ENCODE measurements around the gene RPUSD4.
A peak's percentile ranks its signal among the peaks of the same experiment; 100 is the strongest.
"Not testable (repeated sequence)": the region's sequence is repeated elsewhere in the genome, so short reads cannot be mapped to it uniquely, and the experiment has no call there.

The RPUSD4 gene

GRCh38 chr11:126211236-126212088, at the start of gene RPUSD4, which contains the start of gene FAM118B:
TSS of gene RPUSD4 (minus strand) at chr11:126211650. CDS start at chr11:126211638, 12 bp downstream.
TSS of gene FAM118B (plus strand) at chr11:126211782. CDS start at chr11:126235002, 23,220 bp downstream.
- H3K27me3 Mint-ChIP-seq, result no peaks in the 10 kb centered on the region
- peak within 1 kb of the TSS; percentile 99 for H3K27ac Mint-ChIP-seq
- H3K4me3 Mint-ChIP-seq, result peak within 1 kb of the TSS; percentile 100
- H3K9me3 Mint-ChIP-seq, result no peaks in the 10 kb centered on the region
- H3K36me3 Mint-ChIP-seq, result peaks cover 10% of the 10 kb centered on the region
- peaks cover 53% of the 10 kb centered on the region for H3K4me1 Mint-ChIP-seq

GRCh38 chr11:126257764-126258163, 46.3 kb upstream of the RPUSD4 start:
- Mint-ChIP-seq H3K27me3 (no peaks in the 10 kb centered on the region), H3K36me3 (peaks cover 2% of the 10 kb centered on the region), H3K27ac (no peak overlapping the region), H3K4me1 (no peaks in the 10 kb centered on the region), H3K9me3 (no peaks in the 10 kb centered on the region), H3K4me3 (no peak overlapping the region)

GRCh38 chr11:126257144-126257543, 45.7 kb upstream of the RPUSD4 start:
- Mint-ChIP-seq H3K27me3 (no peaks in the 10 kb centered on the region), H3K9me3 (no peaks in the 10 kb centered on the region), H3K4me1 (no peaks in the 10 kb centered on the region), H3K36me3 (peaks cover 2% of the 10 kb centered on the region), H3K27ac (no peak overlapping the region), H3K4me3 (no peak overlapping the region)

- Mint-ChIP-seq H3K4me3 (no peak overlapping the region), H3K4me1 (no peaks in the 10 kb centered on the region), H3K9me3 (no peaks in the 10 kb centered on the region), H3K36me3 (peaks cover 2% of the 10 kb centered on the region), H3K27me3 (no peaks in the 10 kb centered on the region), H3K27ac (no peak overlapping the region)
These were observed 44.8 kb upstream of the RPUSD4 start for GRCh38 chr11:126256216-126256615.

- H3K27ac Mint-ChIP-seq, H3K4me1 Mint-ChIP-seq, H3K9me3 Mint-ChIP-seq, H3K4me3 Mint-ChIP-seq, H3K27me3 Mint-ChIP-seq, H3K36me3 Mint-ChIP-seq: not testable (repeated sequence)
These were observed 44.1 kb upstream of the RPUSD4 start for GRCh38 chr11:126255507-126255906.

- Mint-ChIP-seq H3K27ac (no peak overlapping the region), H3K36me3 (peaks cover 2% of the 10 kb centered on the region), H3K4me1 (no peaks in the 10 kb centered on the region), H3K4me3 (no peak overlapping the region), H3K27me3 (no peaks in the 10 kb centered on the region), H3K9me3 (no peaks in the 10 kb centered on the region)
These were observed 43.4 kb upstream of the RPUSD4 start for GRCh38 chr11:126254819-126255218.

GRCh38 chr11:126253265-126253664, 41.8 kb upstream of the RPUSD4 start:
- no peak overlapping the region for H3K4me3 Mint-ChIP-seq
- H3K27me3 Mint-ChIP-seq, result no peaks in the 10 kb centered on the region
- H3K9me3 Mint-ChIP-seq, result no peaks in the 10 kb centered on the region
- H3K4me1 Mint-ChIP-seq, result no peaks in the 10 kb centered on the region
- H3K27ac Mint-ChIP-seq, result no peak overlapping the region
- H3K36me3 Mint-ChIP-seq, result peaks cover 5% of the 10 kb centered on the region

GRCh38 chr11:126246636-126247035, 35.2 kb upstream of the RPUSD4 start:
- no peak overlapping the region for H3K4me3 Mint-ChIP-seq
- H3K4me1 Mint-ChIP-seq, result no peaks in the 10 kb centered on the region
- H3K9me3 Mint-ChIP-seq, result no peaks in the 10 kb centered on the region
- no peak overlapping the region for H3K27ac Mint-ChIP-seq
- no peaks in the 10 kb centered on the region for H3K27me3 Mint-ChIP-seq
- H3K36me3 Mint-ChIP-seq, result peaks cover 5% of the 10 kb centered on the region

GRCh38 chr11:126233391-126233790, 21.9 kb upstream of the RPUSD4 start:
- Mint-ChIP-seq H3K27me3 (no peaks in the 10 kb centered on the region), H3K4me3 (no peak overlapping the region), H3K4me1 (no peaks in the 10 kb centered on the region), H3K9me3 (no peaks in the 10 kb centered on the region), H3K27ac (no peak overlapping the region), H3K36me3 (peaks cover 5% of the 10 kb centered on the region)

- Mint-ChIP-seq H3K9me3 (no peaks in the 10 kb centered on the region), H3K4me1 (no peaks in the 10 kb centered on the region), H3K27me3 (no peaks in the 10 kb centered on the region), H3K27ac (no peak overlapping the region), H3K4me3 (no peak overlapping the region), H3K36me3 (peaks cover 5% of the 10 kb centered on the region)
These were observed 21.2 kb upstream of the RPUSD4 start for GRCh38 chr11:126232683-126233082.

GRCh38 chr11:126231725-126232459, 20.4 kb upstream of the RPUSD4 start:
- Mint-ChIP-seq H3K4me3 (no peak overlapping the region), H3K36me3 (peaks cover 5% of the 10 kb centered on the region), H3K27ac (no peak overlapping the region), H3K27me3 (no peaks in the 10 kb centered on the region), H3K9me3 (no peaks in the 10 kb centered on the region), H3K4me1 (no peaks in the 10 kb centered on the region)

GRCh38 chr11:126229858-126230540, 18.5 kb upstream of the RPUSD4 start:
- H3K27ac Mint-ChIP-seq, result no peak overlapping the region
- H3K36me3 Mint-ChIP-seq, result peaks cover 4% of the 10 kb centered on the region
- no peak overlapping the region for H3K4me3 Mint-ChIP-seq
- no peaks in the 10 kb centered on the region for H3K4me1 Mint-ChIP-seq
- no peaks in the 10 kb centered on the region for H3K27me3 Mint-ChIP-seq
- no peaks in the 10 kb centered on the region for H3K9me3 Mint-ChIP-seq

GRCh38 chr11:126226334-126227084, 15.1 kb upstream of the RPUSD4 start:
- H3K27me3 Mint-ChIP-seq, result no peaks in the 10 kb centered on the region
- peaks cover under 1% of the 10 kb centered on the region for H3K4me1 Mint-ChIP-seq
- H3K36me3 Mint-ChIP-seq, result peaks cover 2% of the 10 kb centered on the region
- H3K9me3 Mint-ChIP-seq, result no peaks in the 10 kb centered on the region
- no peak overlapping the region for H3K27ac Mint-ChIP-seq
- no peak overlapping the region for H3K4me3 Mint-ChIP-seq

- peaks cover 6% of the 10 kb centered on the region for H3K4me1 Mint-ChIP-seq
- H3K9me3 Mint-ChIP-seq, result no peaks in the 10 kb centered on the region
- no peak overlapping the region for H3K4me3 Mint-ChIP-seq
- no peak overlapping the region for H3K27ac Mint-ChIP-seq
- peaks cover 2% of the 10 kb centered on the region for H3K36me3 Mint-ChIP-seq
- no peaks in the 10 kb centered on the region for H3K27me3 Mint-ChIP-seq
These were observed 13.8 kb upstream of the RPUSD4 start for GRCh38 chr11:126225295-126225665.

GRCh38 chr11:126224647-126225294, 13.3 kb upstream of the RPUSD4 start:
- Mint-ChIP-seq H3K27me3 (no peaks in the 10 kb centered on the region), H3K4me3 (no peak overlapping the region), H3K4me1 (peaks cover 9% of the 10 kb centered on the region), H3K9me3 (no peaks in the 10 kb centered on the region), H3K27ac (no peak overlapping the region), H3K36me3 (peaks cover 4% of the 10 kb centered on the region)
